GM23248 (cell line): Measurements from ENCODE around the gene TIMD4.

Experiments
- EZH2 ChIP-seq: fragments of 200-600 bp; sonication (generic); IDR thresholded peaks from 2 replicates; pipeline ENCODE4 v1.6.1; 2018; ENCODE audit warnings: antibody characterized with exemption, mild to moderate bottlenecking; ENCODE audit not compliant: insufficient read depth, poor library complexity, severe bottlenecking
- EZH2phosphoT487 ChIP-seq: fragments of 200-600 bp; sonication (generic); IDR thresholded peaks from 2 replicates; pipeline ENCODE4 v1.6.1; 2018; ENCODE audit warnings: antibody characterized with exemption, moderate library complexity, mild to moderate bottlenecking, low read depth; ENCODE audit not compliant: insufficient read depth

DNA sequence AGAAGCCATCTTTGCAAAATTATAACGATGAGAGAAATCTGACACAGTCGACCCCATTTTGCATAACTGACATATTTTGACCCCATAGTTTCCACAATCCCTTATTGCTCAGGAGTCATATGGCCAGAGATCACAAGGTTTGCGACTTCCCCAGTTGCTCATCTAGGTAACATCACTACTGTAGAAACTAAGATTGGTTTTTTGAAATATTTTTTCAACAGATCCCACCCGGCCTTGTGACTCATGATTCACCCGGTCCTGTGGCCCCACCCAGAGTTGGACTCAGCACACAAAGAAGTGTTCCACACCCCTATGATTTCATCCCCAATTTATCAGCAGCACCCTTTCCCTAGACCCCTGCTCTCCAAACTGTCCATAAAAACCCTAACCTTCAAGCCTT is 50.2 kb downstream of the TIMD4 start:
- no peak for TF ChIP-seq EZH2
- TF ChIP-seq EZH2phosphoT487: no peak
